ENCODE results near the gene IL1R2.

Gene IL1R2, protein sequence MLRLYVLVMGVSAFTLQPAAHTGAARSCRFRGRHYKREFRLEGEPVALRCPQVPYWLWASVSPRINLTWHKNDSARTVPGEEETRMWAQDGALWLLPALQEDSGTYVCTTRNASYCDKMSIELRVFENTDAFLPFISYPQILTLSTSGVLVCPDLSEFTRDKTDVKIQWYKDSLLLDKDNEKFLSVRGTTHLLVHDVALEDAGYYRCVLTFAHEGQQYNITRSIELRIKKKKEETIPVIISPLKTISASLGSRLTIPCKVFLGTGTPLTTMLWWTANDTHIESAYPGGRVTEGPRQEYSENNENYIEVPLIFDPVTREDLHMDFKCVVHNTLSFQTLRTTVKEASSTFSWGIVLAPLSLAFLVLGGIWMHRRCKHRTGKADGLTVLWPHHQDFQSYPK

DNA sequence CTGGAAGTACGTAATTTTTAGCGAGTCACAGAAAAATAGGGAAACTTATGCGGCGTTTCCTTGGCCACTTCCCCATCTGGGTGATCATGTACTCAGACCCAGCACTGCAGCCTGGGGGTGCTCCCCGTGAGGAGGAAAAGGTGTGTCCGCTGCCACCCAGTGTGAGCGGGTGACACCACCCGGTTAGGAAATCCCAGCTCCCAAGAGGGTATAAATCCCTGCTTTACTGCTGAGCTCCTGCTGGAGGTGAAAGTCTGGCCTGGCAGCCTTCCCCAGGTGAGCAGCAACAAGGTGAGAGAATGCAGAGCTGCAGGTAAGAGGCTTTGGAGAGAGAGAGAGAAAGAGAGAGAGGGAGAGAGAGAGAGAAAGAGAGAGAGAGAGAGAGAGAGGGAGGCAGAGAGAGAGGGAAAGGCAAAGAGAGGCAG is at the start of gene IL1R2:
Gene IL1R2 (plus strand): TSS at position 240 of the 425 bp plus-strand sequence. CDS start 16,616 bp downstream, outside the sequence.
- no peak for DNase-seq

DNA sequence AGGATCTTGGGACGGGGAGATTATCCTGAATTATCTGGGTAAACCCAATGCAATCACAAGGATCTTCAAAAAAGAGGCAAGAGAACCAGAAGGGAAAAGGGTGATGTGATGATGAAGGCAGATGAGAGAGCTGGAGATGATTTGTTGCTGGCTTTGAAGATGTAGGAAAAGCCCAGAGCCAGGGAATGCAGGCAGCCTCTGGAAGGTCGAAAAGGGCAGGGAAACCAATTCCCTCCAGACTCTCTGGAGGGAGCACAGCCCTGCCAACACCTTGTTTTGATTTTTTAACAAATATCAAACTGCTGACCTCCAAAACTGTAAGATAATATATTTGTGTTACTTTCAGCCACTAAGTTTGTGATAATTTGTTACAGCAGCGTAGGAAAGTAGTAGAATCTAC is 48.9 kb upstream of the IL1R2 start:
- DNase-seq: no peak

DNA sequence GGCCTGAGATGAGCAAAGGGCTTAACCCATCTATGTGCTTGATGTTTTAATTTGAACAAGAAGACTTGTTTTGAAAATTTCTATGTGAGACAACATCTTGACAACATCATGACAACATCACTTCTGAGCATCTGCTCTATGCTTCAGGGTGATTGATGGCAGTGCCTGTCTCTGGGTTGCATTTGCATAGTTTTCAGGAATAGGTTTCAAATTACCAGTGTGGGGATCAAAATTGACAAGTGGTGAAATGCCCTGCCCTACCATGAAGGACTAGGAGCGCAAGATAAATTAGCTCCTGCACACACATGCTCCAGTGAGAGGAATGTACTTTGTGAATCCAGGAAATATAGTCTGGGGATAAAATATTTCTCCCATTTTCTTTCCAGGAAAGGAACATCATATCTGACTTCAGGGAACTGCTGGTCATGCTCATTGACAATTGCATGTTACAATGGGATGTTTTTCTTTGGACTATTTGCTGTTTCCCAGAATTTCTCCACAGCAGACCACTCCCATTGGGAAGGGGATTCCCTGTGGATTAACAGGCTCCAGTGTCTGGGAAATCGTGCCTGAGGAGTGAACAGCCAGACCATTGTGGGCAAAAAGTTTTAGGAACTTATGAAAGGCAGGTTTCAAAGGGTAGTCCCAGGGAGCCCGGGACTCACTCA is 45.3 kb upstream of the IL1R2 start:
- DNase-seq: no peak

DNA sequence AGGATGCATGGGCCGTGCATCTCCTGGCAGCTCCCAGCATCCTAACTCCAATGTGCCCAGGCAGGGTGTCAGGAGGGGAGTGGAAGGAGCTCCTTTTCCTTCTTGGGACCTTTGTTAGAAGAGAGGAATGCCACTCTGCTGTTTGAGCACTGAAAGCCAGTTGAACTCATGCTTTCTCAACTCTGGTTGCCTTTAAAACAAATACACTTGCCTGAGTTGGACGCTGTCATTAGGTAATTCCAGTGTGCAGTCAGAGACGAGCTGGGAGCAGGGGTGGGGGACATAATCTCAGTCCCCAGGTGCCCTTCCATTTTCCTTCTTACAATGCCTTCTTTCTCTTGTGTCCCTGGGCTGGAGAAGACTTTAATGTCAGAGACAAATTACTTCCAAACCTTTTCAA is 44.4 kb upstream of the IL1R2 start:
- DNase-seq: no peak

DNA sequence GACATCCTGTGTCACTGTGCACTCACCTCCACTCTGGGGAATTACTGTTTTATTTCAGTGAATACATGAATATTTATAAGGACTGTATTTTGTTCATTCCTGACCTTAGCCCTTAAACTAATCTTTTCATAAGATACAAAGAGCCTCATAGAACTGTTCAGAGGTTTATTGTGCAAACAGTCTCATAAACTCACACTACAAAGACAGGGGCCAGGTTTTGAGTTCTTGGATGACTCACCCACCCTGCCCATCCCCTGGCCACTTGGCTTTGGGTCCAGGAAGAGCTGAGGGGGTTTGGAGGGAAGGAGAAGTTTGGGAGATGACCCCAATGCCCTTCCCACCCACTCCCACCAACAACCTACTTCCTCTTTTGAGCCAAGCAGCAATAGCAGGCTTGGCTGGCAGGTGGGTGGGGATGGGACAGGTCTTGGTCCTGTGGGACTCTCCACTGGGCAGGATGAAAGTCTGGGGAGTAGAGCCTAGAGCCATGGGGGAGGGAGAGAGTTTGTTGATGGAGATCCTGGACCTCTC is 43.1 kb upstream of the IL1R2 start:
- DNase-seq: no peak

DNA sequence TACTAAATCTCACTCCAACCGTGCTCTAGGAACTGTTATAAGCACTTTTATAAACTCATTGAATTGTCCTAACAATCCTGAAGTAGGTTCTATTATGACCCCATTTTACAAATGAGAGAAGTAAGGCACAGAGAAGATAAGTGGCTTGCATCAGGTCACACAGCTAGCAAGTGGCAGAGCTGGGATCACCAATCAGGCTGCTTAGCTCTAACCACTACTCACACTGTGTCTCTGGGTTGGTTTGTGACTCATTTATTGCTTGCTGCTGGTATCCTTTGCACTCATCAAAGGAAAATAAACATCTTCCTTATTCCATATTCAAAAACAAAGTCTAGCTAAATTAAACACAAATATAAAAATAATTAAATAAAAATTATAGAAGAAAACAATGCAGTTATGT is 42.5 kb upstream of the IL1R2 start:
- no peak for DNase-seq

DNA sequence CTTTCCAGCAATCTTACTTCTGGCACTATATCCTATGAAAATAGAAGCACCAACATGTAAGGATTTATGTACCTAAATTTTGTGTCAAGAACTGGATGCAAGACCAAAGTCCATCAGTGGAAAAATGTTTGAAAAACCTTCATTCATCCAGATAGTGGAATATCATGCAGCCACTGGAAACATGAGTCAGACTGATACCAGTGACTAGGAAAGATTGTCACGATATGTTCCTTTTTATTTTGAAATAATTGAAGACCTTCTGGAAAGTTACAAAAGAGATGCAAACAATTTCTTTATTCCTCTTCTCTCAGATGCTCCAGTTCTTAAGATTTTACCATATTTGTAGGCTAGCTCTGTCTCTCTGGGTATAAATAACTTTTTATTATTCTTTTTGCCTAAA is 40.5 kb upstream of the IL1R2 start:
- DNase-seq: no peak

DNA sequence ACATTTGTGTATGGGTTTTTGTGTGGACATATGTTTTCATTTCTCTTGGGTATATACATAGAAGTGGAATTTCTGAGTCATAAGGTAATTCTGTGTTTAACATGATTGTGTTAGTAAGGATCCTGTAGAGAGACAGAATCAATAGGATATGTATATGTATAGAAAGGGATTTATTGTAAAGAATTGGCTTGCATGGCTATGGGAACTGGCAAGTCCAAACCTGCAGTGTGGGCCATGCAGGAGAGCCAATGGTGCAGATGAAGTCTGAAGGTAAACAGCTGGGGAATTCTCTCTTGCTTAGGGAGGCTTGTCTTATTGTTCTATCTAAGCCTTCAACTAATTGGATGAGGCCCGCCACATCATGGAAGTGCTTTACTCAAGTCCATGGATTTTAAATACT is 39.2 kb upstream of the IL1R2 start:
- DNase-seq: no peak

DNA sequence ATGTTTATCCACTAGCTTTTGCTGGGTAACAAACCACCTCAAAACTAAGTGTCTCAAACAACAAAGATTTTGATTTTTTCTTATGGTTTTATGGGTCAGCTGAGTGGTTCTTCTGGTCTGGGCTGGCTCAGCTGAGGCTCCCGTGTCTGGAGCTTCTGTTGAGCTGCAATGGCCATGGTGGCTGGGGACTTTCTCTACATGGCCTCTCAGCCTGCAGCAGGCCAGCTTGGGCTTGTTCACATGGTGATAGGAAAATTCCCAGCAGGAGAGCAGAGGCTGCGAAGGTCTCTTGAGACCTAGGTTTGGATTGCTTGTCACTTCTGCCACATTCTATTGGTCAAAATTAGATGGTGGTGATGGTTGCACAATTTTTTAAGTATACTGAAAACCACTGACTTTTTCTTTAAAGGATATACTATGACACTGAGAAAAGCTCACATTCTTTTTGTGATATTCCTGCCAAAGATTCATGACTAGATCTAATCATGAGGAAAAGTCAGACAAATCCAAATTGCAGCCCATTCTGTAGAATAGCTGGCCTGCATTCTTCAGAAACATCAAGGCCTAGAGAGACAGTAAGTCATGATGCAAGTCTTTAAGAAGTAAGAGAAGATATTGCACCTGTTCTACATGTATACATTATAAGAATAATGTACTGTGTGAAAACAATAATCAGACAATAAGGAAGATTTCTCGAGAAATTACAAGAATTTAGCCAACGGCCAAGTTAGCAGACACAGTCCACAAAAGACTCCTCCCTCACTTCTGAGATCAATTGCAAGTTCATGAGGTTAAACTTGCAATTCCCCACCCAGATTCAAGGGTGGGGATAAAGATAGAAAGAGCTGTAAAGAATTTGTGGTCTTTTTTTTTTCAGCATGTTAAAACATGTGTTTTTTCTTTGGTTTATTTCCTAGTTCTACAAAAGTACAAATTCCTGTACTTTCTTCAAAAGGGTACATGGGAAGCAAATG is 35.0 kb upstream of the IL1R2 start:
- no peak for DNase-seq

DNA sequence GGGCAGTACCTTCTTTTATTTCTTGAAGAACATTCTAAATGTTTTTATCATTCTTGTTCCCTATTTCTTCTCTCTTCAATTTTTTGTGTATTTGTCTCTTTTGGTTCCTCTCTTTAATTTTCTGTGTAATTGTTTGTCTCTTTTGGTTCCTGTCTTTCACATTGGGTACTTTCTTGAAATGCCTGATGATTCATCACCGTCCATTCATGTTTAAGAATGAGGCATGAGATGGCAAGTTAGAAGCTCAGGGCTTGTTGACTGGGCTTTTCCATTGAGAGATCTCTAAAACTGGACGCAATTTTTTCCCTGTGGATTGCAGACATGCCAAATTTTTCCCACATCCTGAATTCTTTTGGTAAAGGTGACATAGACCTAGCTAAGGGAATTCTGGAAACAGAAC is 33.7 kb upstream of the IL1R2 start:
- DNase-seq: no peak

DNA sequence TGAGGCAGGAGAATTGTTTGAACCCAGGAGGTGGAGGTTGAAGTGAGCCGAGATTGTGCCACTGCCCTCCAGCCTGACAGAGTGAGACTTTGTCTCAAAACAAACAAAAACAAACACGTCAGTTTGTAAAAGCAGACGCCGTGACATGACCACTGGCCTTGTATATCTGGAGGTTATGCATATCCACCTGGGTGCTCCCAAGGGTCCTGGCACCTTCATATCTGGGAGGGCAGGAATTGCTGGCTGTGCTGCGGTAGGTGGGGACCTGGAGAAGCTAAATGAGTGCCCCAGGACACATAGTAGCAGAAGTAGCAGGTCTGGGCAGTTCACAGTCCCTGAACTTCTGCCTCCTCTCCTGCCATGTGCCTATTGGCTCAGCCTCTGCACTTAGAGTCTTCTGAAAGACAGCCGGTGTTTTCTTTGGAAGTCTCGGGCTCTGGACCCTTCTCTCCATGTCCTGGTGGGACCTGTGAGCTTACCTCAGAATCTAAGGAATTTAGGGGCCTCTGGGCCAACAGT is 30.9 kb upstream of the IL1R2 start:
- no peak for DNase-seq

DNA sequence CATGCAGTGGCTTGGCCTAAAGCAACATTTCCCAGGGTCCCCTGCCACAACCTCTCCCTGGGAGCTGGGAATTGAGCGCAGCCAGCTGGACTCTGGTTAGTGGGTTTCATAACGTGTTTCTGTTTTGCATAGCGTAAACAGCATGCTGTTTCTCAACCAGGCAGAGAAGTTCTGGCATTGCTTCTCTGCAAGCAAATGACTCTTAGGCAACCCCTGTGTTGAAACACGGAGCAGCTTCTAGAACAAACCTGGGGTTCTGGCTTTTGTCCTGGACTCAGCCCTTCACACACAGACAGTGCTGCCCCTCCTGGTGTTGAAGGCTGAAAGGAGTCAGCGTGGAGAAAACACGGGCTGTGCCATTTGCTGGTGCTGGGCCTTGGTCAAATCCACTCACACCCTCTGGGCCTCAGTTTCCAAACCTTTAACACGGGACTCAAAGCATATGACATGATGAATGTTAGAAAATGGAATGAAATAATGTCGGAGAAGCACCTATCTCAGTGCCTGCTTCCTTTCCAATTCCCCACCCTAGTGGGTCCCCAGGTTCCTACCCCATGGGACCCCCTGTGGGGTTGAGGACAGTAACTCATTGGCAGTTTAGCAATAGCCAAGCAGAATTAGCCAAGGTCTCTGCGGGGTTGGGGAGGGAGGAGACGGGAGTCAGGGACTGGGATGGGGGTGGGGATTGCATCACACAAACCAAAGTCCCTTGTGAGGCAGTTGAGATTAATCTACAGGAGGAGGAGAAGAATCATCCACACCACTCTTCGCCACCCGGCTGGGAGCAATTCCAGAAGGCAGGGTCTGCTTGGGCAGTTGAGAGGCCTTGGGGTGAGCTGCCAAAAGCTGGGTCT is 30.2 kb upstream of the IL1R2 start:
- no peak for DNase-seq

DNA sequence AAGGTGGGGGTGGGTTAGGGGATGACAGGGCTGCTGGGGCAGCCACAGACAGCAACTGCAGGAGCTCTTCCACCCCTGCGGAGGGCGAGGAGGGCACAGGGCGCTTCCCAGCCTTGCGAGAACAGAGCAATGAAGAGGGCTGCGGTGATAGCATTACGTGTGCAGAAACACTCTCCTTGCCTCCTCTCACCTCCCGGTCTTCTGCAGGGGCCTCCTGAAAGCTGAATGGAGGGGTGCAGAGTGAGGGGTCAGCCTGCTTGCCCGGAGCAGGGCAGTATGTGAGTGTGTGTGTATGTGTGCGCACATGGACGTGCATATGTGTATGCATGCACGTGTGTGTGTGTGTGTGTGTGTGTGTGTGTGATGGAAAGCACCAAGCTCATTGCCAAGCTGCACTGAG is 29.5 kb upstream of the IL1R2 start:
- DNase-seq: no peak

DNA sequence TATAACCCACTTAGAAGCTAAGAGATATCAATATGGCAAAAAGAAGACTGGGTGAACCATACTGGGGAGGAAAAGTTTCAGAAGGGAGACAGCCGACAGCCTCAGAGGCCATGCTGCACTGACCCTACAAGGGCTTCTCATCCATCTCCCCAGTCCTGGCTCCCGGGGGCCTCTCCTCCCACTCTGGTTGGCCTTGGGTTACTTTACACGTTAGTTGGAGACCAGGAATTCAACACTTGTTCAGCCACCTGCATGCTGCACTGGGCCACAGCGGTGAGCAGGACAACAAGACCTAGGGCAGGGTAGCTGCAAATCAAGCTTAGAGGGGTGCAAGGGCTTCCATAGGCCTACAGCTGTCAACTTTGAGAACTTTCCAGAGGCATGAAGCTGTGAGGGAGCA is 28.6 kb upstream of the IL1R2 start:
- DNase-seq: no peak

DNA sequence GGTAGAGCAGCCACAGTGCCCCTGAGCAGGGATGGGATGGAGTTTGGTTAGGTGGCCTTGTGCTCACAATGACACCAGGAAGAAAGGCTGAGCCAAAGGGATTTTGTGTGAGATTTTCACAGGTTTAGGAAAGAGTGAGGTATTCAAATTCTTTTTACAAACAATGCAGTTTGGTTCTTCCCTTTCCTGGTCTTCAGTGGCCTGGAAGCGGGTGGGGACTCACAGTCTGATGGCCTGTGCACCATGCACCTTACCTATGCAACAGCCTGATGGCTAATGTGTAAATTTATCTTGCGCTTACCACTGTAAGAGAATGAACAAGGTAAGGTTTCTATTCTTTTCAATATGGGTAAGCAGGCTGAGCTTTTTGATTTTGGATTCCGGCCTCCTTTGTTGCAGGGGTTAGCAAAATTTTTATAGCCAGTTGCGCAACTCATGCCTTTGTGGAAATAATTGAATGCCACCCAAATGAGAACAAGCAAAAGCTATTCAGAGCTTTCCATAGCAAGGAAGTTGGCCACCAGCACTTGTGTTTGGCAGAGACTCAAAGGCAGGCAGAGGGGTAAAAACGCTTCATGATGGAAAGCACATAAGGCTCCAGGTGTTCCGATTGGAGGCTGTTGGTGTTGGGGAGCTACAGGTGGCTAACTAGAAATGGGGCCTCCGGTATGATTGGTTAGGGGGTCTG is 23.8 kb upstream of the IL1R2 start:
- no peak for DNase-seq

DNA sequence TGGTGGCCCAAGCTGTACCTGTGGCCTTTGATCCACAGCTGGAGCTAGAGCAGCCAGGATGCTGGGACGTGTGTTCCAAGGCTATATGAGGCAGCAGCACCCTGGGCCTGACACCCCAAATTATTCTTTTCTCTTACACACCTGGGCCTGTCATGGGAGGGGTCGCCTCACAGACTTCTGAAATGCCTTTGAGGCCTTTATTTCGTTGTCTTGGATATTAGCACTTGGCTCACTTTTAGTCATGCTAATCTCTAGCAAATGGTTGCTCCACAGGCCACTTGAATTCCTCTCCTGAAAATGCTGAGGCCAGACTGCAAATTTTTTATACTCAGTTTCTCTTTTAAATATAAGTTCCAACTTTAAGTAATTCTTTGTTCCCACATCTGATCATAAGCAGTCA is 22.0 kb upstream of the IL1R2 start:
- DNase-seq: no peak

DNA sequence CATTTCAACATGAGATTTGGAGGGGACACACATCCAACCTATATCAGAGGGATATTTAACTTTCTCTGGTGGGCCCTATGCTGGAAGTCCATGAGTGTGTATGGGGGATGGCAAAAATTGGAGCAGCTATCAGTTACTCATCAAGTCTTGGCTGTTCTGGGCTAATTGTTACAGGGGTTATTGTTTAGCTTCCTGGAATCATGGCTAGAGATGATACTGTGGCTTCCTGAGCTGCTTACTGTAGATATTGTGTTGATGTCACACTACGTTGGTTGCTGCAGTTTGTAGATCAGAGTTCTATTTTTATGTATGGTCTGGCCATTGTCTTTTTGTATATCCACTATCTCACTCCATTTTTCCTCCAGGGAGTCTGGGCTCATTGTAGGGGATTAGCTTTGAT is 20.9 kb upstream of the IL1R2 start:
- DNase-seq: no peak

DNA sequence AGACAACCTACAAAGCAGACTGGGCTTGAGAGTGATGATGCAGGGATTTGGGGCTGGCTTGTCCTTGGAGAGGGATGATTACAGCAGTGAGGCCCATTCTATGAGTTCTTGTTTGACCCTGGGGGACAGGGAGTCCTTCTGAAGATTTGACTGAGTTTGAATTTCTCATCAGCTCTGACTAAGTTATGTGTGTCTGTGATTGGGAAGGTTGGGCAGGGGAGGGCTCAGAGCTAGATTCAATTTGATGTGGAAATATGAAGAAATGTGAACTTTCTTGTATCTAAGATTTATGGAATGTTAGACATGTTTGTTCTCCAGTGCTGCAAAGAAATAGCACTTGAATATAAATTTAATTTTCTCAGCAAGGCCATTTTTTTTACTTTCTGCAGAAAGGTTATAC is 19.9 kb upstream of the IL1R2 start:
- DNase-seq: no peak

DNA sequence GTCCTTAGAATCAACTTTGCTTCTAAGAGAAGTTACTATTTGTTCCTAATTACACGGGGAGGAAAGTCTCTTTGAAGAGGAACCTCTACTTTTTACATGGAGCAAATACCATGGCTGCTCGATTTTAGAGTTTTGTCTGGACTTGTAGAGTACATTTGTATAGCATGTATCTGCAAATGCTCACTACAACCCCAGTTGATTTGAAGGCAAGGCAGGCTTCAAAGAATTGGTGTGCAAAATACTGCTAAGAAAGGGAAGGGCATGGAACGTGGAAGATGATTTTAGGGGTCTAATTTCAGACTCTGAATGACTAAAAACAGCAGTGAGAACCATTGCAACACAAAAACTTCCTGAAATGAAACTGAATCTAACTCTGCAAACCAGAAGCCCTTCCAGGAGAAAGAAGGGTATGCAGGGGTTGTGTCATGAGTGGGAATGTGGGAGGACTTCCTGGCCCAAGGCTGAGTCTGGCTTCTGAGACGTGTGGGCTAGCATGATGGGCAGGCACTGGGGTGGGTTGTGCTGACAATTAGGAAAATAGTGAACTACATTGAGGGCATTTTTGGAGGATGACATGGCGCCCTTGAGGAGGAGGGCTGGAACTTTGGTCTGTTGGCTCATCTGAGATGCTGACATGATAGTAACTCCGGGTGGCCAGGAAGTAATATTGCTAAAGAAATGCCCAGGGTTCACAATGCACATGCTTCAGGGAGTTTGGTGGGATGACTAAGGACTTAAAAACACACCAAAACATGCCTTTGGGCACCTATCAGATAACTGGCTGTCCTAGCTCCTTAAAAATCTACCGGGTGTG is 18.9 kb upstream of the IL1R2 start:
- DNase-seq: no peak

DNA sequence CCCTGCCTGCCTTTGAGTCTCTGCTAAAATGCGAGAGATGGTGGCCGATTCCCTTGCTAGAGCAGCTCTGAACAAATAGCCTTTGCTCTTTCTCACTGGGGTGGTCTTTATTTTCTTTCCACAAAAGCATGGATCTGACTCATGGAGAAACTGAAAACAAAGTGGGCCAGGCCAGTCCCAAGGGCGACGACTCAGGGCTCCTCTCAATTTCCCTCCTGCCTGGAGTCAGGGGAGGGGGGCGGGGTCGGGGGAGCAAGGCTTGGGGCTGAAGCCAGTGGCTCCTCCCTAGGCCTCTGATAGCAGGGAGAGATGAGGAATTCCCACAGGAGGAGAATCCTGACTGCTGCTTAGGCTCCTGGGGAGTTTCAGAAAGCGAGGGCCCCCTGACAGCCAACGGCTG is 17.1 kb upstream of the IL1R2 start:
- no peak for DNase-seq
